Measurements from ENCODE around the gene ATXN2.

Gene ATXN2

DNA sequence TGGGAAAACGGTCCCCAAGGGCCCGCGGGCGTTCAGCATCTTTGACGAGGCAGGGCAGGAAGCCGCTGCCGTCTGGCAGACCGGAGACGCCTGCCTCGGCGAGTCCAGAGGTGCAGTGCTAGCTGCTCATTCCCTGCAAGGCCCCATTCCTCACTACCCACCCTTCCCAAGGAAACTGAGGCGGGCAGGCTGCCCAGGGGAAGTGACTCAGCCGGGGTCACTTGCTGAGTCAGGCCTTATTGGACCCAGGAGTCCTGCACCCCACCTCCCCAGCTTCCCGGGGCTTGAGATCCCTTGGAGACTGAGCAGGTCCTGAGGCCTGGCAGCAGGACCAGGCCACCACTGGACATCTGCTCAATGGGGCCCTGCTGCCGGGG, 189.7 kb downstream of the ATXN2 start:
- no peak overlapping the region for H3K27ac ChIP-seq
- no peak for TF ChIP-seq ZFX (IDR thresholded peaks at IDR 0.05; ENCODE audit: borderline replicate concordance)
- TF ChIP-seq, protein P1, sequence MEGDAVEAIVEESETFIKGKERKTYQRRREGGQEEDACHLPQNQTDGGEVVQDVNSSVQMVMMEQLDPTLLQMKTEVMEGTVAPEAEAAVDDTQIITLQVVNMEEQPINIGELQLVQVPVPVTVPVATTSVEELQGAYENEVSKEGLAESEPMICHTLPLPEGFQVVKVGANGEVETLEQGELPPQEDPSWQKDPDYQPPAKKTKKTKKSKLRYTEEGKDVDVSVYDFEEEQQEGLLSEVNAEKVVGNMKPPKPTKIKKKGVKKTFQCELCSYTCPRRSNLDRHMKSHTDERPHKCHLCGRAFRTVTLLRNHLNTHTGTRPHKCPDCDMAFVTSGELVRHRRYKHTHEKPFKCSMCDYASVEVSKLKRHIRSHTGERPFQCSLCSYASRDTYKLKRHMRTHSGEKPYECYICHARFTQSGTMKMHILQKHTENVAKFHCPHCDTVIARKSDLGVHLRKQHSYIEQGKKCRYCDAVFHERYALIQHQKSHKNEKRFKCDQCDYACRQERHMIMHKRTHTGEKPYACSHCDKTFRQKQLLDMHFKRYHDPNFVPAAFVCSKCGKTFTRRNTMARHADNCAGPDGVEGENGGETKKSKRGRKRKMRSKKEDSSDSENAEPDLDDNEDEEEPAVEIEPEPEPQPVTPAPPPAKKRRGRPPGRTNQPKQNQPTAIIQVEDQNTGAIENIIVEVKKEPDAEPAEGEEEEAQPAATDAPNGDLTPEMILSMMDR (IDR thresholded peaks at IDR 0.05): no peak

DNA sequence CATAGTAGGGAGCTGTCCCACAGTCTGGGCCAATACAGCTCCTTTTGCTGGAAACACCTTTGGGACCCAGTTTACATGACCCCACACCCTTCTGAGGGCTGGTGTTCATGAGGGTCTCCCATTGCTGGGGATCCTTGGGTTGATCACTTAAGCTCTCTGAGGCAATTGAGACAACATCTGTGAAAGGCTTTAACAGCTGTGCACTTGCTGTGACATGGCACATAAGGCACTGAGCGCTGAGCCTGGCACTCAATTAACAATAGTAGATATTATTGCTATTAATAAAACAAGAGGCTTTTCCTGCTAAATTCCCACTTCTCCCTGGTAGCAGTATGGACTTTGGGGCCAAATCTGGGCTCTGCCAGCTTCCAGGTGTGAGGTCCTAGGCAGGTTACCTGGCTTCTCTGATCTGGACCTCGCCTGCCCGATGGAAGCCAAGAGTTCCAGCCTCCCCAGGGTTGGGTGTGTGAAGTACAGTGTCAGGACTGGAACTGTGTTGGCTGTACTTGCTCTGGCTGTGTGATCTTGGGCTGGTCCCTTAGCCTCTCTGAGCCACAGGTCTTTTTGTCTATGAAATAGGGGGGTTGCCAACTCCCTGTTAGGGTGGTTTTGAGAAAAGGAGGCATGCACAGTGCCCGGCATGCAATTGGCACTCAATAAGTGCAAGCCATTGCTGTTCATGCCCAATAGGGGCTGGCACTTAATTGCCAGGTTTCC, 190.3 kb downstream of the ATXN2 start:
- no peak for TF ChIP-seq ZFX (IDR thresholded peaks at IDR 0.05; ENCODE audit: borderline replicate concordance)
- TF ChIP-seq, protein P1 (IDR thresholded peaks at IDR 0.05): no peak
- H3K27ac ChIP-seq: no peak overlapping the region

DNA sequence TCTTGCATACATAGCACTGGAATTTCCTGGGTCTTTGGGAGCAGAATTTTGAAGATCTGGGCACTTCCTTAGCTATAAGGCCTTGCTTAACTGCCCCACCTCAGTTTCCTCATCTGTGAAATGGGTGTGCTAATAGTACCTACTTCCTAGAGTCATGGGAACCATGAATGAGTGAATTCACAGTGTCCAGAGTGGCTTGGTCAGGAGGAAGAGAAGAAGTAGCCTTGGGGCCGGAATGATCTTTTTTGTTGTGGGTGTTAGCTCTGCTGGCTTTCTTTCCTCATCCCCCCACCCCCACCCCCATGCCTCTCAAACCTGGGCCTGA, 191.0 kb downstream of the ATXN2 start:
- H3K27ac ChIP-seq: no peak overlapping the region
- no peak for TF ChIP-seq ZFX (IDR thresholded peaks at IDR 0.05; ENCODE audit: borderline replicate concordance)
- TF ChIP-seq, protein P1 (IDR thresholded peaks at IDR 0.05): no peak

DNA sequence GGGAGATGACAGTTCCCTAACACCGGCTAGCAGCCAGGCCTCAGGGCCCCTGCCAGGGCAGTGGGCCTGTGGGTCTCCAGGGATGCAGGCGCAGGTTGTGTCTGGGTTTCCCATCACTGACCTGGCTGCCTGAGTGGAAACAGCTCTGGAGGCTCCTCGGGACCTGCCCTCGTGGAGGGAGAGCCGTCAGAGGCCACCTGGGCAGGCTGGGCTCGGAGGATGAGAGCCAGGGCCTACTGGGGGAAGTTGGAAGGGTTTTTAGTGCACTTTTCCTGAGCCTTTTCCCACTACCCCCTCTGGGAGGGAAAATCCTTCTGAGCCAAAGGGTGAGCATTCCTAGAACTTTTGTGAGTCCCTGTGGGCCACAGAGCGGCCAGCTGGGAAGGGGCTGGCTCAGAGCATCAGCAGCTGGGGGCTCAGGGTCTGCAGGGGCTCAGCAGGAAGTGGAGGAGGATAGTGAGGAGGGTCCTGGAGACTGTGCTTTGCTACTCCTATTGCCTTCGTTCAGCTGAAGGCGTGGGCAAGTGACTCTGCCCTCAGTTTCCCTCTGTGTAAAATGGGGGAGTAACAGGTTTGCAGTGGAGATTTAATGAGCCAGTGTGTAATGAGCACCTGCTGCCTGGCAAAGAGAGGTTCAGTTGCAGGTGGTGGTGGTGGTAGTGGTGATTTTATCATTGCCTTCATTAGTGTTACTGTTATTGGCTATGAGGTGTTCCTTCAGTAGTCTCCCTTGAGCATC, 191.6 kb downstream of the ATXN2 start:
- TF ChIP-seq, protein P1 (IDR thresholded peaks at IDR 0.05): no peak
- TF ChIP-seq ZFX (IDR thresholded peaks at IDR 0.05; ENCODE audit: borderline replicate concordance): no peak
- H3K27ac ChIP-seq: 0 out of 2 replicates have a peak overlapping the region, but pooled peaks have one; percentile 10

DNA sequence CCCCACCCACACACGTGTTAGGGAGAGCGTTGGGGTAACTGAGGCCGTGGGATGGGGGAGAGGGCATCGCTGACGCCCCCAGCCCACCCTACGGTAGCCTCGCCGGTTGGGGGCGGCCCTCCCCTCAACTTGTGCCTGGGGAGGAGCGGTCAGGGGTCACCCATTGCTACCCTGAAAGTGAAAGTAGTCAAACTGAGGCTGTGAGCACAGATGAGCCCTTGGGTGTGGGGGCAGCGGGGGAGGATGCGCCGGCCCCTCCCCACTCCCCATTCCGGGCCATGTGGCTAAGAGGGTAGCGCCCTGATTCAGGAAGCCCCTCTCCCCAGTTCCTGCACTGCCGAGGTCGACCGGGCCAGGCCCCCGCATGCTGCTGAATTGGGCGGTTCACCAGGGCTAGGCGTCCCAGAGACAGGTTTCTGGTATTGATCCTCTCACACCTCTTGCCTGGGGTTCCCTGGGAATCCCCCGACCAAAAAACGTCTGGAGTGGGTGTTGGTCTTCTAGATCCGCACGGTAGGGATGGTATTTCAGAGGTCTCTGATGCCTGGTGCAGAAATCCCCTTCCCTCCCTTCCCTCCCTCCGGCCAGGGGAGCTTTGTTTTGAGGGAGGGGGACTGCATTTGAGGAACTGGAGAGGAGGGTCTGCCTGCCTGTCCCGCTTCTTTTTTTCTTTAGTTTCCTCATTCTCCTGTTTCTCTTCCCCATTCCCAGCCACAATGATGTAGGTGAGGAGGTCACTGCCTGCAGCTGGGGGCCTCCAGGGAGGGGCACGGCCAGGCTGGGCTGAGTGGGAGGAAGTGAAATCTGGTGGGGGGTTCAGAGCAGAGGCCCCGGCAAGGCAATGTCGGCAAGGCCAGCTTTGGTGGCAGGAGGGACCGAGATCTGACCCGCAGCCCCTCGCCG, 192.4 kb downstream of the ATXN2 start:
- TF ChIP-seq ZFX (IDR thresholded peaks at IDR 0.05; ENCODE audit: borderline replicate concordance): no peak
- TF ChIP-seq, protein P1 (IDR thresholded peaks at IDR 0.05): no peak
- H3K27ac ChIP-seq: 0 out of 2 replicates have a peak overlapping the region, but pooled peaks have one; percentile 10

DNA sequence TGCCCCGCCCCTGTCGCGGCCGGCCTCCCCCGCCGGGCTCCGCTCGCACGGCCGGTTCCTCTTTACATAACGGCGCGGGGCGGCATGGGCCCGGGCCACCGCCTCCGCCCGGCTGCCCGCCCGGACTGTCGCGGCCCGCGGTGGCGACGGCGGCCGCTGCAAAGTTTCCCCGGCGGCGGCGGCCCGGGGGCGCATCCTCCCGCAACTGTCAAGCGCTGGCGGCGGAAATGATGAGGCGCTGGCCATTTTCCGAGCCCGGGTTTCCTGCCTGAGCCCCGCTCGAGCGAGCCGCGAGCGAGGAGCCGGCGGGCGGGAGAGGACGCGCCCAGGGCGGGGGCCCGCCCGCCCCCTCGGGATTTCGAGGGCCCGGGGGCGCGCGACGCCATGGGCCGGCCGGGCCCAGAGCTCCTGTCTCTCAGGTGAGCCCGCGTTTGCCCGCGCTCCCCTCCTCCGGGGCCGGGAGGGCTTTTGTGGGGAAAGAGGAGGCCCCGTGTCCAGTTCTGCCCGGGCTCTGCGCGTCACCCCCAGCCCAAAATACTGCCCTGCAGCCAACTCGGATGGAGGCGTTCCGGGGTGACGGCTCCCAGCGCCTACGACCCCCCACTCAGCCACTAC, 193.1 kb downstream of the ATXN2 start, which contains the start of gene SH2B3:
Gene SH2B3, plus strand, starts transcription at position 65 of the 615 bp plus-strand sequence. CDS start 12,223 bp downstream, outside the sequence.
- H3K27ac ChIP-seq: no peak within 1 kb of the TSS
- TF ChIP-seq, protein P1 (IDR thresholded peaks at IDR 0.05): no peak
- no peak for TF ChIP-seq ZFX (IDR thresholded peaks at IDR 0.05; ENCODE audit: borderline replicate concordance)
